Suprapubic skin (tissue), 4 donors: Measurements from ENCODE around the gene APOBEC3F.
"Not testable (repeated sequence)": the region's sequence is repeated elsewhere in the genome, so short reads cannot be mapped to it uniquely, and the experiment has no call there.

Experiments
- POLR2A ChIP-seq, 2 donors: fragments of 450-650 bp; IDR thresholded peaks; one replicate each; pipeline ENCODE4 v1.6.1; 2017; ENCODE audit warnings: antibody characterized with exemption in 2 of 2, mild to moderate bottlenecking in 2 of 2, moderate library complexity in 2 of 2
- POLR2AphosphoS5 ChIP-seq, 3 donors: sonication (generic); formaldehyde crosslinking; IDR thresholded peaks; one replicate each; pipeline ENCODE4 v1.6.1; 2017; ENCODE audit warnings: antibody characterized with exemption in 3 of 3
- TF ChIP-seq, protein P1 (sequence below), 2 donors: fragments of 200-600 bp in 1 of 2; fragments of 450-650 bp in 1 of 2; sonication (generic) in 1 of 2; IDR thresholded peaks; one replicate each; pipeline ENCODE4 v1.5.1; 2016 to 2019; ENCODE audit warnings: antibody characterized with exemption in 2 of 2, mild to moderate bottlenecking in 1 of 2, moderate library complexity in 1 of 2

DNA sequence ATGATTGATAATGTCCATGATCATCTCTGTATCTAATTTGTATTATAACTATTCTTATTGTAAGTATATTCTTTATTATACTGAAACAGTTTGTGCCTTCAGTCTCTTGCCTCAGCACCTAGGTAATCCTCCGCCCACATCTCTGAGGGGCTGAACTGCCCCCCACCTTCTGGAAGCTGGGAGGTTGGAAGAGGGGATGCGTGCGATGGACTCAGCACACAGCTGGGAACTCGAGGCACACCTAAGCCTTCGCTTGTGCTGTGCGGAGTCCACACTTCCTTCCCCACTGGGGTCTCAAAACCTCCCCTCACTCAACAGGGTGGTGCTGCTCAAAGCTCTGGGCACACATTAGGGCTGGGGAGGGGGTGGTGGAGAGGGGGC, 27.1 kb upstream of the APOBEC3F start:
- TF ChIP-seq, protein P1, sequence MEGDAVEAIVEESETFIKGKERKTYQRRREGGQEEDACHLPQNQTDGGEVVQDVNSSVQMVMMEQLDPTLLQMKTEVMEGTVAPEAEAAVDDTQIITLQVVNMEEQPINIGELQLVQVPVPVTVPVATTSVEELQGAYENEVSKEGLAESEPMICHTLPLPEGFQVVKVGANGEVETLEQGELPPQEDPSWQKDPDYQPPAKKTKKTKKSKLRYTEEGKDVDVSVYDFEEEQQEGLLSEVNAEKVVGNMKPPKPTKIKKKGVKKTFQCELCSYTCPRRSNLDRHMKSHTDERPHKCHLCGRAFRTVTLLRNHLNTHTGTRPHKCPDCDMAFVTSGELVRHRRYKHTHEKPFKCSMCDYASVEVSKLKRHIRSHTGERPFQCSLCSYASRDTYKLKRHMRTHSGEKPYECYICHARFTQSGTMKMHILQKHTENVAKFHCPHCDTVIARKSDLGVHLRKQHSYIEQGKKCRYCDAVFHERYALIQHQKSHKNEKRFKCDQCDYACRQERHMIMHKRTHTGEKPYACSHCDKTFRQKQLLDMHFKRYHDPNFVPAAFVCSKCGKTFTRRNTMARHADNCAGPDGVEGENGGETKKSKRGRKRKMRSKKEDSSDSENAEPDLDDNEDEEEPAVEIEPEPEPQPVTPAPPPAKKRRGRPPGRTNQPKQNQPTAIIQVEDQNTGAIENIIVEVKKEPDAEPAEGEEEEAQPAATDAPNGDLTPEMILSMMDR (IDR thresholded peaks at IDR 0.05), result not testable (repeated sequence)
- TF ChIP-seq POLR2AphosphoS5, POLR2A (IDR thresholded peaks at IDR 0.05): not testable (repeated sequence)
